SU-DHL-6 (cell line): Measurements from ENCODE around the gene PHACTR3.

Source experiments
- H2AFZ ChIP-seq: fragments of 200-600 bp; sonication (generic); 2 replicates; pipeline ENCODE4 v1.6.1; 2014; ENCODE audit warnings: low read depth, mild to moderate bottlenecking, moderate library complexity, mixed read lengths, antibody characterized with exemption, low read length; ENCODE audit not compliant: severe bottlenecking
- H3F3A ChIP-seq: fragments of 200-600 bp; shearing (Covaris generic); 2 replicates; pipeline ENCODE4 v1.6.0; 2016; ENCODE audit warnings: antibody characterized with exemption, mild to moderate bottlenecking; ENCODE audit not compliant: insufficient read depth
- H3K27ac ChIP-seq: fragments of 200-600 bp; sonication (generic); 2 replicates; pipeline ENCODE4 v1.5.1; 2016; ENCODE audit warnings: low read depth, mild to moderate bottlenecking, low read length, moderate library complexity, mixed read lengths
- H3K27me3 ChIP-seq: fragments of 200-600 bp; sonication (generic), shearing (Covaris generic); 2 replicates; pipeline ENCODE4 v1.6.0; 2014; ENCODE audit warnings: mild to moderate bottlenecking, low read length
- H3K36me3 ChIP-seq: fragments of 200-600 bp; sonication (generic); 2 replicates; pipeline ENCODE4 v1.6.1; 2014; ENCODE audit warnings: mild to moderate bottlenecking, low read length, mixed read lengths
- H3K4me2 ChIP-seq: fragments of 300-600, 200-600 bp; shearing (Covaris generic), sonication (generic); 2 replicates; pipeline ENCODE4 v1.6.0; 2014; ENCODE audit warnings: low read length, low read depth, mild to moderate bottlenecking; ENCODE audit not compliant: poor library complexity, severe bottlenecking
- H3K4me3 ChIP-seq: fragments of 200-600 bp; sonication (generic); 2 replicates; pipeline ENCODE4 v1.5.1; 2014; ENCODE audit warnings: antibody characterized with exemption, low read length, mild to moderate bottlenecking, mixed read lengths; ENCODE audit not compliant: insufficient read depth, poor library complexity, severe bottlenecking
- H3K79me2 ChIP-seq: fragments of 200-600 bp; sonication (generic); 2 replicates; pipeline ENCODE4 v1.6.1; 2014; ENCODE audit warnings: mild to moderate bottlenecking, low read length, moderate library complexity; ENCODE audit not compliant: insufficient read depth
- H3K9ac ChIP-seq: fragments of 200-600 bp; sonication (generic); 2 replicates; pipeline ENCODE4 v1.7.0; 2014; ENCODE audit warnings: mild to moderate bottlenecking, low read length
- H3K9me2 ChIP-seq: fragments of 200-600 bp; sonication (generic); replicated peaks from 2 replicates; pipeline ENCODE4 v1.6.1; 2014; ENCODE audit warnings: low read length; ENCODE audit not compliant: insufficient read depth
- H3K9me3 ChIP-seq: fragments of 200-600 bp; sonication (generic); 2 replicates; pipeline ENCODE4 v1.6.1; 2014; ENCODE audit warnings: low read length, mixed read lengths; ENCODE audit not compliant: insufficient read depth
- H4K20me1 ChIP-seq: fragments of 200-600 bp; sonication (generic); 2 replicates; pipeline ENCODE4 v1.6.1; 2014; ENCODE audit warnings: low read depth, mild to moderate bottlenecking, antibody characterized with exemption, low read length, moderate library complexity, mixed read lengths
- CTCF ChIP-seq: fragments of 200-600 bp; sonication (generic); IDR thresholded peaks from one replicate; pipeline ENCODE4 v1.5.1; 2017; ENCODE audit warnings: antibody characterized with exemption, mild to moderate bottlenecking, low read length, moderate library complexity; ENCODE audit not compliant: insufficient read depth, poor library complexity, severe bottlenecking
- EZH2phosphoT487 ChIP-seq: fragments of 200-600 bp; sonication (generic), shearing (Covaris generic); conservative IDR thresholded peaks from 2 replicates; pipeline ENCODE4 v1.6.1; 2018; ENCODE audit warnings: mild to moderate bottlenecking, antibody characterized with exemption, low read length, moderate library complexity, mixed read lengths

PHACTR3 gene

GRCh38 chr20:59873409-59873808 lies 269.1 kb downstream of the PHACTR3 start:
- Histone ChIP-seq H3K9me3 (no peaks in the 10 kb centered on the region), H3K4me2 (no peak overlapping the region), H3K36me3 (no peaks in the 10 kb centered on the region), H3K9ac (no peak overlapping the region), H2AFZ (no peak overlapping the region), H3K4me3 (no peak overlapping the region), H3K27ac (no peak overlapping the region), H3K79me2 (no peaks in the 10 kb centered on the region), H3K27me3 (no peaks in the 10 kb centered on the region), H3F3A (no peaks in the 10 kb centered on the region), H4K20me1 (no peaks in the 10 kb centered on the region), H3K9me2 (no peaks in the 10 kb centered on the region)
- TF ChIP-seq EZH2phosphoT487 (no peak), CTCF (no peak)

DNA sequence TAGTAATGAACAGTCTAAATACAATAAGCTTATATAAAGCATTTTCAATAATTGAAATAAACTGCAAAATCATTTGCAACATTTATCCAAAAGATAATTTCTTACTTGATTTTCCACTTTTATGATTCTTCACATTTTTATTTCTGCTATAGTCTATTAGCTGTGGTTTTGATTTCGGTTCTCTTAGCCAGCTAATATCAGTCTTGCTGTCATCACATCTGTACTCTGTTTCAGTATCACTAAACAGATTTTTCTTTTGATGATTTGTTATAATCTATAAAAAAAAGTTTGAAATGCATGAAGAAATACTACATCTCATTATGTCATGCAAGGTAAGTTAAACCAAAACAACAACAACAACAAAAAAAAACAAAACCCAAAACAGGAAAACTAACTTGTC lies 275.9 kb downstream of the PHACTR3 start:
- H3K27me3 ChIP-seq = no peaks in the 10 kb centered on the region
- H4K20me1 ChIP-seq = no peaks in the 10 kb centered on the region
- H3K9me2 ChIP-seq = no peaks in the 10 kb centered on the region
- no peak overlapping the region for H2AFZ ChIP-seq
- no peak overlapping the region for H3K27ac ChIP-seq
- TF ChIP-seq EZH2phosphoT487 (no peak), CTCF (no peak)
- no peak overlapping the region for H3K4me3 ChIP-seq
- H3K4me2 ChIP-seq = no peak overlapping the region
- H3K79me2 ChIP-seq = no peaks in the 10 kb centered on the region
- H3K9me3 ChIP-seq = no peaks in the 10 kb centered on the region
- H3K9ac ChIP-seq = no peak overlapping the region
- H3F3A ChIP-seq = no peaks in the 10 kb centered on the region
- no peaks in the 10 kb centered on the region for H3K36me3 ChIP-seq

GRCh38 chr20:59884494-59884893 lies 280.2 kb downstream of the PHACTR3 start:
- H3K27ac ChIP-seq = no peak overlapping the region
- H3K4me3 ChIP-seq = no peak overlapping the region
- no peaks in the 10 kb centered on the region for H3K27me3 ChIP-seq
- no peaks in the 10 kb centered on the region for H3K9me2 ChIP-seq
- H2AFZ ChIP-seq = no peak overlapping the region
- no peaks in the 10 kb centered on the region for H4K20me1 ChIP-seq
- no peaks in the 10 kb centered on the region for H3K9me3 ChIP-seq
- no peaks in the 10 kb centered on the region for H3K36me3 ChIP-seq
- TF ChIP-seq CTCF (no peak), EZH2phosphoT487 (no peak)
- no peaks in the 10 kb centered on the region for H3F3A ChIP-seq
- no peak overlapping the region for H3K9ac ChIP-seq
- no peak overlapping the region for H3K4me2 ChIP-seq
- H3K79me2 ChIP-seq = no peaks in the 10 kb centered on the region
